ENCODE data around the gene TPSAB1.

The TPSAB1 gene

DNA sequence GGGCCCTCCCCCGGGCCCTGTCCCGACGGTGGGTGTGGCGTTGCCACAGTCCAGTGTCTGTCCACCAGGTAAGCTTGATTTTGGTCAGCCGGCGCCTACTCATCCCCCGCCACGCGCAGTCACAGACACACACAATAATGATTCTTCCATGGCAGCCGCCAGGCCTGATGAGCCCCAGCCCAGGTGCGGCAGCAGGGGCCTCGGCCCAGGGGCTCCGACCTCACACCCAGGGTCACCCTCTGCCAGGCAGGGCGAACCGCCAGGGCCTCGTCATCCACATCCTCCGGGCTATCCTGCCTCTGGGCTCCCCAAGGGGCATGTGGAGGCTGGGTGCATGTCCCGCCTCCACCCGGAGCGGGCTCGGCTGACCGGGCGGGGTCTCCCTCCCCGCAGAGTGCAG, 23.0 kb upstream of the TPSAB1 start:
- Histone ChIP-seq H3K79me2 (ENCODE audit: low read length) (no peaks in the 10 kb centered on the region), H3K4me1 (ENCODE audit: low read length) (no peaks in the 10 kb centered on the region), H3K9me3 (ENCODE audit: insufficient read depth, low read length) (no peaks in the 10 kb centered on the region), H3K9ac (ENCODE audit: low read length) (no peak overlapping the region), H3K36me3 (replicated peaks; ENCODE audit: low read depth, low read length) (no peaks in the 10 kb centered on the region), H3K27ac (ENCODE audit: low read length) (no peak overlapping the region), H3K27me3 (ENCODE audit: low read depth, low read length) (no peaks in the 10 kb centered on the region), H2AFZ (ENCODE audit: low read depth, low read length) (no peak overlapping the region), H4K20me1 (ENCODE audit: insufficient read depth, low read length) (no peaks in the 10 kb centered on the region), H3K4me2 (ENCODE audit: low read length) (no peak overlapping the region), H3K4me3 (ENCODE audit: low read length) (no peak overlapping the region)
- no peak for TF ChIP-seq EZH2phosphoT487 (IDR thresholded peaks at IDR 0.05; ENCODE audit: low read depth)
- TF ChIP-seq, protein P1, sequence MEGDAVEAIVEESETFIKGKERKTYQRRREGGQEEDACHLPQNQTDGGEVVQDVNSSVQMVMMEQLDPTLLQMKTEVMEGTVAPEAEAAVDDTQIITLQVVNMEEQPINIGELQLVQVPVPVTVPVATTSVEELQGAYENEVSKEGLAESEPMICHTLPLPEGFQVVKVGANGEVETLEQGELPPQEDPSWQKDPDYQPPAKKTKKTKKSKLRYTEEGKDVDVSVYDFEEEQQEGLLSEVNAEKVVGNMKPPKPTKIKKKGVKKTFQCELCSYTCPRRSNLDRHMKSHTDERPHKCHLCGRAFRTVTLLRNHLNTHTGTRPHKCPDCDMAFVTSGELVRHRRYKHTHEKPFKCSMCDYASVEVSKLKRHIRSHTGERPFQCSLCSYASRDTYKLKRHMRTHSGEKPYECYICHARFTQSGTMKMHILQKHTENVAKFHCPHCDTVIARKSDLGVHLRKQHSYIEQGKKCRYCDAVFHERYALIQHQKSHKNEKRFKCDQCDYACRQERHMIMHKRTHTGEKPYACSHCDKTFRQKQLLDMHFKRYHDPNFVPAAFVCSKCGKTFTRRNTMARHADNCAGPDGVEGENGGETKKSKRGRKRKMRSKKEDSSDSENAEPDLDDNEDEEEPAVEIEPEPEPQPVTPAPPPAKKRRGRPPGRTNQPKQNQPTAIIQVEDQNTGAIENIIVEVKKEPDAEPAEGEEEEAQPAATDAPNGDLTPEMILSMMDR (IDR thresholded peaks at IDR 0.05; ENCODE audit: low read depth, low read length), result no peak

DNA sequence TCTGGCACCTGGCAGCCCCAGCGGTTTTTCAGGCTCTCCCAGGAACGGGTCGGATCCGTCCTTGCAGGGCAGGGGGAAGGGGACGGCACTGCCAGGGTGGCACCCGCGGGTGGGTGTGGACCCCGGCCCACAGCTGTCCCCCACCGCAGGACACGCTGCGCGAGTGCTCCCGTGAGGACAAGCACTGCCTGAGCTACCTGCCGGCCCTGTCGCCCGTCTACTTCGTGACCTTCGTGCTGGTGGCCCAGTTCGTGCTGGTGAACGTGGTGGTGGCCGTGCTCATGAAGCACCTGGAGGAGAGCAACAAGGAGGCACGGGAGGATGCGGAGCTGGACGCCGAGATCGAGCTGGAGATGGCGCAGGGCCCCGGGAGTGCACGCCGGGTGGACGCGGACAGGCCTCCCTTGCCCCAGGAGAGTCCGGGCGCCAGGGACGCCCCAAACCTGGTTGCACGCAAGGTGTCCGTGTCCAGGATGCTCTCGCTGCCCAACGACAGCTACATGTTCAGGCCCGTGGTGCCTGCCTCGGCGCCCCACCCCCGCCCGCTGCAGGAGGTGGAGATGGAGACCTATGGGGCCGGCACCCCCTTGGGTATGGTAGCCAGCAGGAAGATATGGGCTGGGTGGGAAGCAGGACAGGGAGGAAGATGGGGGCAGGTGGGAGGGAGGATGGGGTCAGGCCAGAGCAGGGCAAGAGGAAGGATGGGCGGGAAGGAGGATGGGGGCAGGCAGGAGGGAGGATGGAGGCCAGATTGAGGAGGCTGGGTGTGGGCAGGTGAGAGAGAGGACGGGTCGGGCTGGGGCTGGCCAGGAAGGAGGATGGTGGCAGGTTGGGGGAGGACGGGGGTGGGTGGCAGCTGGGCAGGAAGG, 22.2 kb upstream of the TPSAB1 start:
- no peaks in the 10 kb centered on the region for H4K20me1 ChIP-seq (ENCODE audit: insufficient read depth, low read length)
- H3K9me3 ChIP-seq (ENCODE audit: insufficient read depth, low read length), result no peaks in the 10 kb centered on the region
- H3K27me3 ChIP-seq (ENCODE audit: low read depth, low read length), result no peaks in the 10 kb centered on the region
- TF ChIP-seq, protein P1 (IDR thresholded peaks at IDR 0.05; ENCODE audit: low read depth, low read length), result no peak
- no peak for TF ChIP-seq EZH2phosphoT487 (IDR thresholded peaks at IDR 0.05; ENCODE audit: low read depth)
- H3K36me3 ChIP-seq (replicated peaks; ENCODE audit: low read depth, low read length), result no peaks in the 10 kb centered on the region
- H3K9ac ChIP-seq (ENCODE audit: low read length), result no peak overlapping the region
- no peak overlapping the region for H2AFZ ChIP-seq (ENCODE audit: low read depth, low read length)
- no peak overlapping the region for H3K27ac ChIP-seq (ENCODE audit: low read length)
- H3K4me3 ChIP-seq (ENCODE audit: low read length), result no peak overlapping the region
- H3K4me2 ChIP-seq (ENCODE audit: low read length), result no peak overlapping the region
- H3K4me1 ChIP-seq (ENCODE audit: low read length), result no peaks in the 10 kb centered on the region
- H3K79me2 ChIP-seq (ENCODE audit: low read length), result no peaks in the 10 kb centered on the region

DNA sequence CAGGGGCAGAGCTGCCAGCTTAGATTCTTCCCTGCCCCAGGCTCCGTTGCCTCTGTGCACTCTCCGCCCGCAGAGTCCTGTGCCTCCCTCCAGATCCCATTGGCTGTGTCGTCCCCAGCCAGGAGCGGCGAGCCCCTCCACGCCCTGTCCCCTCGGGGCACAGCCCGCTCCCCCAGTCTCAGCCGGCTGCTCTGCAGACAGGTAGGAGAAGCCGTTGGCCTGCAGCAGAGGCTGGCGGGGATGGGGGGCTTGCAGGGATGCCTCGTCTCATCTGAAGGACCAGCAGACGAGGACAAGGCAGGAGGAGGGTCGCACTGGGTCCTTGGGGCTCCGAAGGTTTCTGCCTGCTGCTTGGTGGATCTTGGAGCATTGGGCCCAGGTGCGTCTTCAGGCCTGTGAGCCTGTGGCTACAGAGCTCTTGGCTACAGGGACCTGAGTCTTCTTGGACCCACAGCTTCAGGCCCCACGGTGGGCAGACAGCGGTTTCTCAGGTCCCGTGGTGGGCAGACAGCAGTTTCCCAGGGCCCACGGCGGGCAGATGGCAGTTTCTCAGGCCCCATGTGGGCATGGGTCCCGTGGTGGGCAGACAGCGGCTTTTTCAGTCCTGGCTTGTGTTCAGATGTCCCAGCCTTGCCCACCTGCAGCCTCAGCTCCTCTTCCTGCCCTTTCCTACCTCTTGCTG, 21.4 kb upstream of the TPSAB1 start:
- Histone ChIP-seq H4K20me1 (ENCODE audit: insufficient read depth, low read length) (no peaks in the 10 kb centered on the region), H3K27me3 (ENCODE audit: low read depth, low read length) (no peaks in the 10 kb centered on the region), H2AFZ (ENCODE audit: low read depth, low read length) (no peak overlapping the region)

DNA sequence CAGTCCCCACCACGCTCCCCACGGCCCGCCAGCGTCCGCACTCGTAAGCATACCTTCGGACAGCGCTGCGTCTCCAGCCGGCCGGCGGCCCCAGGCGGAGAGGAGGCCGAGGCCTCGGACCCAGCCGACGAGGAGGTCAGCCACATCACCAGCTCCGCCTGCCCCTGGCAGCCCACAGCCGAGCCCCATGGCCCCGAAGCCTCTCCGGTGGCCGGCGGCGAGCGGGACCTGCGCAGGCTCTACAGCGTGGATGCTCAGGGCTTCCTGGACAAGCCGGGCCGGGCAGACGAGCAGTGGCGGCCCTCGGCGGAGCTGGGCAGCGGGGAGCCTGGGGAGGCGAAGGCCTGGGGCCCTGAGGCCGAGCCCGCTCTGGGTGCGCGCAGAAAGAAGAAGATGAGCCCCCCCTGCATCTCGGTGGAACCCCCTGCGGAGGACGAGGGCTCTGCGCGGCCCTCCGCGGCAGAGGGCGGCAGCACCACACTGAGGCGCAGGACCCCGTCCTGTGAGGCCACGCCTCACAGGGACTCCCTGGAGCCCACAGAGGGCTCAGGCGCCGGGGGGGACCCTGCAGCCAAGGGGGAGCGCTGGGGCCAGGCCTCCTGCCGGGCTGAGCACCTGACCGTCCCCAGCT, 20.3 kb upstream of the TPSAB1 start:
- no peaks in the 10 kb centered on the region for H3K36me3 ChIP-seq (replicated peaks; ENCODE audit: low read depth, low read length)
- no peaks in the 10 kb centered on the region for H3K79me2 ChIP-seq (ENCODE audit: low read length)
- H2AFZ ChIP-seq (ENCODE audit: low read depth, low read length), result no peak overlapping the region
- no peaks in the 10 kb centered on the region for H3K27me3 ChIP-seq (ENCODE audit: low read depth, low read length)
- no peak overlapping the region for H3K4me3 ChIP-seq (ENCODE audit: low read length)
- no peaks in the 10 kb centered on the region for H3K9me3 ChIP-seq (ENCODE audit: insufficient read depth, low read length)
- no peak overlapping the region for H3K9ac ChIP-seq (ENCODE audit: low read length)
- TF ChIP-seq, protein P1 (IDR thresholded peaks at IDR 0.05; ENCODE audit: low read depth, low read length), result no peak
- TF ChIP-seq EZH2phosphoT487 (IDR thresholded peaks at IDR 0.05; ENCODE audit: low read depth), result no peak
- no peaks in the 10 kb centered on the region for H4K20me1 ChIP-seq (ENCODE audit: insufficient read depth, low read length)
- H3K4me1 ChIP-seq (ENCODE audit: low read length), result no peaks in the 10 kb centered on the region
- no peak overlapping the region for H3K4me2 ChIP-seq (ENCODE audit: low read length)
- H3K27ac ChIP-seq (ENCODE audit: low read length), result no peak overlapping the region

More for the DNA sequence above, 21.4 kb upstream of the TPSAB1 start:
- no peaks in the 10 kb centered on the region for H3K4me1 ChIP-seq (ENCODE audit: low read length)
- no peaks in the 10 kb centered on the region for H3K36me3 ChIP-seq (replicated peaks; ENCODE audit: low read depth, low read length)
- TF ChIP-seq EZH2phosphoT487 (IDR thresholded peaks at IDR 0.05; ENCODE audit: low read depth), result no peak
- no peak overlapping the region for H3K4me2 ChIP-seq (ENCODE audit: low read length)
- H3K27ac ChIP-seq (ENCODE audit: low read length), result no peak overlapping the region
- H3K79me2 ChIP-seq (ENCODE audit: low read length), result no peaks in the 10 kb centered on the region
- no peak overlapping the region for H3K9ac ChIP-seq (ENCODE audit: low read length)
- no peaks in the 10 kb centered on the region for H3K9me3 ChIP-seq (ENCODE audit: insufficient read depth, low read length)
- H3K4me3 ChIP-seq (ENCODE audit: low read length), result no peak overlapping the region
